Uterus (tissue), 4 donors: ENCODE results near the gene OXGR1. TPM values are rescaled to one million over a fixed set of nuclear protein-coding genes. Genes with fewer than 3 reads are reported as not detected.
A peak's percentile ranks its signal among the peaks of the same experiment; 100 is the strongest.

Experiments used
- DNase-seq, 2 donors: peaks; one replicate each; pipeline ENCODE4 v3.0.0-alpha.2; 2019 to 2020
- H3K27ac ChIP-seq, 2 donors: fragments of 200-600 bp; sonication (generic); 1 replicate in 1 of 2; 2 replicates in 1 of 2; pipeline ENCODE4 v1.5.1; 2016 to 2018
- H3K27me3 ChIP-seq, 2 donors: fragments of 200-600 bp; sonication (generic); one replicate each; pipeline ENCODE4 v1.5.1; 2018 to 2019; ENCODE audit warnings: control low read depth in 1 of 2
- H3K36me3 ChIP-seq, 2 donors: fragments of 200-600 bp; sonication (generic); one replicate each; pipeline ENCODE4 v1.5.1; 2019; ENCODE audit warnings: control low read depth in 1 of 2
- H3K4me1 ChIP-seq, 2 donors: fragments of 200-600 bp; sonication (generic); one replicate each; pipeline ENCODE4 v1.5.1; 2018 to 2019; ENCODE audit warnings: control low read depth in 1 of 2
- H3K4me3 ChIP-seq, 2 donors: fragments of 200-600 bp; sonication (generic); 1 replicate in 1 of 2; 2 replicates in 1 of 2; pipeline ENCODE4 v1.5.1; 2018 to 2019; ENCODE audit warnings: mild to moderate bottlenecking in 1 of 2
- H3K9me3 ChIP-seq, 2 donors: fragments of 200-600 bp; sonication (generic); one replicate each; pipeline ENCODE4 v1.5.1; 2019; ENCODE audit warnings: control low read depth in 1 of 2
- POLR2A ChIP-seq, 2 donors: fragments of 450-650 bp; IDR thresholded peaks; one replicate each; pipeline ENCODE4 v1.6.1; 2016; ENCODE audit warnings: antibody characterized with exemption in 2 of 2, mild to moderate bottlenecking in 1 of 2, moderate library complexity in 1 of 2
- intact Hi-C: fragments of 100-400 bp; cut with DNase I; formaldehyde crosslinking; loops from one replicate; pipeline ENCODE4 v1.15.1; 2023; ENCODE audit warnings: low total_unique reads
- total RNA-seq, 4 donors: library from RNA; depleted of rRNA in 3 of 4; stranded (reverse); fragments of >200 nt in 3 of 4; gene quantifications; one replicate each; pipeline versions ENCODE4 v1.1.0 to v1.2.4, GENCODE V29; 2014 to 2023
- TF ChIP-seq, protein P1 (sequence below), 4 experiments: fragments of 200-600 bp in 2 of 4; fragments of 450-650 bp in 2 of 4; sonication (generic) in 2 of 4; IDR thresholded peaks; one replicate each; pipeline ENCODE4 v1.5.1; 2016 to 2019; ENCODE audit warnings: antibody characterized with exemption in 4 of 4, mild to moderate bottlenecking in 2 of 4, moderate library complexity in 1 of 4
- donor health status: DM: yes; HTN: yes; CAD: no.

Gene OXGR1
- under 1 TPM in 2 of 4 donors, not detected in 2; 0.62 to 0.91 TPM for total RNA-seq

DNA sequence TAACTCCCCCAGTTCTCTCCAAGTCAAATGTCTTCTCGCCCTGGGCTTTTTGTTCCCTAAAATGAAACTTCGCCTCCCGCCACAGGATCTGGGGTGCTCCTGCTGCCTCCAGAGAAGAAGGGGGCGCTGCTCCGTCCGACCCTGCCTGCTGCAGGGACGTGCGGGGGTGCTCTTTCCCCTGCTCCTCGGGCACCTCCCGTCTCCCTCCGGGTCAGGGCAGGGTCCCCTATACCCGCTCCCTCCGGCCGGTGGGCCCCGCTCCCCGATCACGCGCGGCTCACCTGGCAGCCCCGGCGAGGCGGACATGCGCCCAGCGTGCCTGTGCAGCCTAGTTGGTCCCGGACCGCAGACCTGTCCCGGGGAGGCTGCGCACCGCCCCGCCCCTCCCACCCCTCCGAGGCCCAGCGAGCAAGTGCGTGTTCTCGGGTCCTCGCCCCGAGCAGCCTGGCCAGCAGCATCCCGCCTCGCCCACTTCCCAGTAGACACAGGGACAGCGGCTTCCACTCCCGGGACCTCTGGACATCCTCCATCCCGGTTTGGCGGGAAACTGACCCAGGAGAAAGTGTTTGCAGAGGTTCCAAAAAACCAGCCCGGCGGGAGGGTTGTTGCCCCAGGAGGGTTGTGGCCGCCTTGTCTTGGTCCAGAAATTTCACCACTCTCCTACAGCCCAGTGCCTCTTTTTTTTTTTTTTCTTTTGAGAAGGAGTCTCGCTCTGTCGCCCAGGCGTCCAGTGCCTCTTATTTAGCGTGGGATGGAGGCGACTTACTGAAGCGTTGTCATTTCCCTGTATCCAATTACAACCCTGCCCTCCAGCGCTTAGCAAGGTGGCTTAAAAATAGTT is at the start of gene OXGR1:
OXGR1 (minus strand) TSS at position 460 of the 841 bp plus-strand sequence. CDS start 6,717 bp downstream, outside the sequence.
- Histone ChIP-seq H3K27me3 (peaks cover 0 to 9% of the 10 kb centered on the region in 2 donors), H3K9me3 (no peaks in the 10 kb centered on the region), H3K4me3 (peak within 1 kb of the TSS; percentile 33 to 37), H3K4me1 (peaks cover 0 to 7% of the 10 kb centered on the region in 2 donors), H3K27ac (peak within 1 kb of the TSS in 1 of 2 donors; percentile 41), H3K36me3 (no peaks in the 10 kb centered on the region)
- intact Hi-C loops = no loop called here
- DNase-seq = no peak
- no peak for TF ChIP-seq POLR2A (IDR thresholded peaks at IDR 0.05)
- TF ChIP-seq, protein P1, sequence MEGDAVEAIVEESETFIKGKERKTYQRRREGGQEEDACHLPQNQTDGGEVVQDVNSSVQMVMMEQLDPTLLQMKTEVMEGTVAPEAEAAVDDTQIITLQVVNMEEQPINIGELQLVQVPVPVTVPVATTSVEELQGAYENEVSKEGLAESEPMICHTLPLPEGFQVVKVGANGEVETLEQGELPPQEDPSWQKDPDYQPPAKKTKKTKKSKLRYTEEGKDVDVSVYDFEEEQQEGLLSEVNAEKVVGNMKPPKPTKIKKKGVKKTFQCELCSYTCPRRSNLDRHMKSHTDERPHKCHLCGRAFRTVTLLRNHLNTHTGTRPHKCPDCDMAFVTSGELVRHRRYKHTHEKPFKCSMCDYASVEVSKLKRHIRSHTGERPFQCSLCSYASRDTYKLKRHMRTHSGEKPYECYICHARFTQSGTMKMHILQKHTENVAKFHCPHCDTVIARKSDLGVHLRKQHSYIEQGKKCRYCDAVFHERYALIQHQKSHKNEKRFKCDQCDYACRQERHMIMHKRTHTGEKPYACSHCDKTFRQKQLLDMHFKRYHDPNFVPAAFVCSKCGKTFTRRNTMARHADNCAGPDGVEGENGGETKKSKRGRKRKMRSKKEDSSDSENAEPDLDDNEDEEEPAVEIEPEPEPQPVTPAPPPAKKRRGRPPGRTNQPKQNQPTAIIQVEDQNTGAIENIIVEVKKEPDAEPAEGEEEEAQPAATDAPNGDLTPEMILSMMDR (IDR thresholded peaks at IDR 0.05) = peak in 1 of 4 experiments; percentile 14

DNA sequence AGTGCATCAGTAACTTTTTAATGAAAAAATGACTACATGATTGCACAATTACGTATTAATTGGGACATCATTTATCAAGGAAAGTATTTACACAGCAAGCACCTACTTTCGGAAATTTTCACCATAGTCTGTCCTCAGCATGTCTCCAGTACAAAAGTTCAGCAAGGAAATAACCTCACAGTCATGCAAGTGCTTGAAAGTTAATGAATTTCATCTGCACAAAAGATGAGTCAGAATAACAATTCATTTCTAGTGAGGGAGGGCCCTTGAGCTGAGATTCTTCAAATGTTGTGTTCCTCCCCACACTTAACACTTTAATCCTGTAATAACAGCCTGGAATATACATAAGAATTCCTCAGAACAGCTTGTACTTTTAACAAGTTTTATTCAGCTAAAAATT is 49.0 kb upstream of the OXGR1 start:
- intact Hi-C loops = no loop called here
- Histone ChIP-seq H3K27ac (no peak overlapping the region), H3K4me1 (no peaks in the 10 kb centered on the region), H3K4me3 (no peak overlapping the region), H3K36me3 (no peaks in the 10 kb centered on the region), H3K9me3 (no peaks in the 10 kb centered on the region), H3K27me3 (no peaks in the 10 kb centered on the region)
- TF ChIP-seq, protein P1 (IDR thresholded peaks at IDR 0.05) = no peak
- TF ChIP-seq POLR2A (IDR thresholded peaks at IDR 0.05) = no peak
- DNase-seq = no peak

DNA sequence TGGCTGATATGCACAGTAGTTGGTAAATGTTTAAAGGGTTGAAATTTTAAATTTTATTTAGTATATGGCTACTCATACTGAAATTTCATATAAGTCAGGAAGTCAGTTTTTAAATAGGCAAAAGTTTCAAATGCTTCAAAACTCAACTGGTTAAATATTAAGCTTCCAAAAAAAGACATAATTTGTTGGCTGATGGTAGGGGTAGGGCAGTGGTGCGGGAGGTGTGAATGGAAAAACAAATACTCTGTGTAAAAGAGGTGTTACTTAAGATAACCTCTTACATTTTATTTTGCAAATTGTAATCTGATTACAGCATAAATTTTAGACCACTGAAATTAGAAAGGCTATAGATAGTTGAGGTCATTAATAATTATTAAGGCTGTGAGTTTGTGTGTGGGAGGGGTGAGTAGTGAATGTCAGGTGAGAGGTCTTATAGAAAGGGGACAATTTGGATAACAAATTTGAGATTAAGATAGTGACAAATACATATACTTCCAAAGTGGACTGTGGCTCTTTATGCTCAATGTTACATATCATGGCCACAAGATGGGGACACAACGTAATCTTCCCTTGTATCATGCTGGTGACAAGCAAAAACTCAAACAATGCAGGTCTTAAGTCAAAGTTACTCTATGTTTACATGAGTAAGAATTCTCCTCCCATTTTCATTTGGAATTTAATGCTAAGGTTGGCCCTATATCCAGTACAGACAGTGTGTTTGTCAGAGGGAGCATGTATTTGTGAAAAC is 36.6 kb upstream of the OXGR1 start:
- Histone ChIP-seq H3K27ac (no peak overlapping the region), H3K36me3 (no peaks in the 10 kb centered on the region), H3K4me1 (no peaks in the 10 kb centered on the region), H3K4me3 (no peak overlapping the region), H3K27me3 (no peaks in the 10 kb centered on the region), H3K9me3 (no peaks in the 10 kb centered on the region)
- TF ChIP-seq, protein P1 (IDR thresholded peaks at IDR 0.05) = no peak
- no peak for TF ChIP-seq POLR2A (IDR thresholded peaks at IDR 0.05)
- intact Hi-C loops = no loop called here
- DNase-seq = no peak

DNA sequence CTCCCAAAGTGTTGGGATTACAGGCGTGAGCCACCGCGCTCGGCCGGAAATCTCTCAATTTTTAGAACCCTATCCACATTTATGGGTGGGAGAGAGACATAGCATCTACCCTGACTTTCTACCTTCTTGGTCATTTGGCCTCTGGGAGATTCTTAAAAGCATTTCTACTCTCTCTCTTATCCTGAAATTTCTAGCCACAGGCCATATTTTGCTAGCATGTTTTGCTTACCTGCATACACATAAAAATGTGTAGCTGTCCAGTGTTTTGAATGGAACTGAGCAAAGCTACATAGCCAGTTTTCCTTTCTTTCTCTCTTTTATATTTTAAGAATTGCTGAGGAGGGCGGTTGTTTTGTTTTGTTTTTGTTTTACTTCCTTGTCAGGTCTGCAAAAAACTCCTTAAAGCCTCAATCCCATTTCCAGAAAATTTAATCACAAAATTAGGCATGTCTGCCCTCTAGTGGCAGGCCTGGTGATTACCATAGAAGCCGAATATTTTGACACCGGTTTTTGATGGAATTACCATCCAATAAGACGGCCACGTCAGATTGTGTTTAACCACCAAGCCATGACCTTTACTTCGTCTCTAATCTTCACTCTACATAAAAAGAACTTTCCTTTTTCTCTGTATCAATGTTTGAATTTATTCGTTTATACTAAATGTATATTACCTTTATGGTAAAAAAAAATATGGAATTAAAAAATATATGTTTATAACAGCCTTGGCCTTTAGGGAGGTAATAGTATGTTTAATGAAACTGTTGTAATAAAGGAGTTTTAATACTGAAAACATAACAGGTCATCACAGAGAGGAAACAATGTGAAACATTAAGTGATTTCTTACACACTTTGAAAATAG is 34.4 kb upstream of the OXGR1 start:
- no peaks in the 10 kb centered on the region for H3K9me3 ChIP-seq
- peak; percentile 35 to 36 for DNase-seq
- TF ChIP-seq POLR2A (IDR thresholded peaks at IDR 0.05) = no peak
- TF ChIP-seq, protein P1 (IDR thresholded peaks at IDR 0.05) = peak; percentile 71 to 85 (median 75)
- H3K27ac ChIP-seq = no peak overlapping the region
- no peaks in the 10 kb centered on the region for H3K36me3 ChIP-seq
- intact Hi-C loops = no loop called here
- H3K27me3 ChIP-seq = no peaks in the 10 kb centered on the region
- no peaks in the 10 kb centered on the region for H3K4me1 ChIP-seq
- no peak overlapping the region for H3K4me3 ChIP-seq
